Transverse colon (tissue), 4 donors: ENCODE results near the gene EXD3.
"Not testable (repeated sequence)": the region's sequence is repeated elsewhere in the genome, so short reads cannot be mapped to it uniquely, and the experiment has no call there.

Experiments used
- CTCF ChIP-seq, 5 experiments: fragments of 200-600 bp in 3 of 5; fragments of 450-650 bp in 2 of 5; sonication (generic) in 3 of 5; IDR thresholded peaks; 1 replicate in 2 of 5; 2 replicates in 3 of 5; pipeline ENCODE4 v1.5.1; 2016 to 2017; ENCODE audit warnings: antibody characterized with exemption in 5 of 5, inconsistent platforms in 3 of 5, mild to moderate bottlenecking in 2 of 5, moderate library complexity in 1 of 5
- EP300 ChIP-seq: sonication (generic); formaldehyde crosslinking; IDR thresholded peaks from one replicate; pipeline ENCODE4 v1.6.1; 2017; ENCODE audit warnings: antibody characterized with exemption, low read depth
- POLR2A ChIP-seq: fragments of 450-650 bp; IDR thresholded peaks from one replicate; pipeline ENCODE4 v1.6.1; 2016; ENCODE audit warnings: antibody characterized with exemption, mild to moderate bottlenecking, moderate library complexity
- POLR2AphosphoS5 ChIP-seq, 3 donors: sonication (generic); formaldehyde crosslinking; IDR thresholded peaks; one replicate each; pipeline ENCODE4 v1.6.1; 2016; ENCODE audit warnings: antibody characterized with exemption in 3 of 3

DNA sequence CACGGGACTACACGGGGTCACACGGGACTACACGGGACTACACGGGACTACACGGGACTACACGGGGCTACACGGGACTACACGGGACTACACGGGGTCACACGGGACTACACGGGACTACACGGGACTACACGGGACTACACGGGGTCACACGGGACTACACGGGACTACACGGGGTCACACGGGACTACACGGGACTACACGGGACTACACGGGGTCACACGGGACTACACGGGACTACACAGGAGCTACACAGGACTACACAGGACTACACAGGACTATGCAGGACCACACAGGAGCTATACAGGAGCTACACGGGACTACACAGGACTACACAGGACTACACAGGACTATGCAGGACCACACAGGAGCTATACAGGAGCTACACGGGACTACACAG lies 93.4 kb downstream of the EXD3 start:
- not testable (repeated sequence) for TF ChIP-seq CTCF (IDR thresholded peaks at IDR 0.05); EP300; POLR2AphosphoS5 (IDR thresholded peaks at IDR 0.05); POLR2A
